Muscle of arm (tissue), 14 donors: ENCODE measurements around the gene PCSK1. TPM values are rescaled to one million over a fixed set of nuclear protein-coding genes. Genes with fewer than 3 reads are reported as not detected.

ENCODE experiments used
- DNase-seq: peaks from one replicate; pipeline ENCODE4 v3.0.0-alpha.2; 2013
- long read RNA-seq, 11 donors: transcript quantifications; one replicate each; lab custom pipeline, GENCODE V29; 2026
- polyA plus RNA-seq, 12 donors: library from polyadenylated mRNA; unstranded; fragments of 120-200 nt; gene quantifications; one replicate each; pipeline ENCODE4 v1.2.1, GENCODE V29; 2013; ENCODE audit not compliant: insufficient read length in 12 of 12

PCSK1 gene
- polyA plus RNA-seq = 1 to 10 TPM in 1 of 12 donors, under 1 TPM in 5, not detected in 6; 0.04 to 9.1 (median 0.10) TPM
- long read RNA-seq, donor 1, full-length matches to known transcripts = 3 of 12 reads
- long read RNA-seq, donor 1, partial matches to known transcripts = 9 of 12 reads
- long read RNA-seq, donor 1, other reads (novel, unspliced or antisense) = 0 of 12 reads
- long read RNA-seq, donor 2 = 0 reads
- long read RNA-seq, donor 3 = 0 reads
- long read RNA-seq, donor 4 = 0 reads
- long read RNA-seq, donor 5 = 0 reads
- long read RNA-seq, donor 6 = 0 reads
- long read RNA-seq, donor 7 = 0 reads
- long read RNA-seq, donor 8 = 0 reads
- long read RNA-seq, donor 9 = 0 reads
- long read RNA-seq, donor 10 = 0 reads
- long read RNA-seq, donor 11 = 0 reads

DNA sequence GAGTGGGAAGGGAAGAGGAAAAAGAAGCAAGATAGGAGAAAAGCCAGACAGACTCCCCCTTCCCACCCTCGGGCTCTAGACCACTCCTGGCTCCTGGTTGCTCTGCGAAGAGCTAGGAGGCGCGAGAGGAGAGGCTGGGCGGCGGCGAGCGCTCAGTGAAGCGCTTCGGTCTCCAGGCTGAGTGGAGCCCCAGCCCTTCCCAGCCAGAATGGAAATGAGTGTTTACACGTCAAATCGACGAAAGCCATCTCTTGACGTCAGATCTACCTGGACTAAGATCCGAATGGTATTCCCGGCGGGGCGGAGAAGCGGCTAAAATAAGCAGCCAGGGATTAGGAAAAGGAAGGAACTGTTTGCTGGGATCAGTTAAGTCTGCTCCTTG, at the start of gene PCSK1:
PCSK1 (minus strand) TSS at position 183 of the 382 bp plus-strand sequence. CDS start 206 bp downstream, outside the sequence.
- no peak for DNase-seq

DNA sequence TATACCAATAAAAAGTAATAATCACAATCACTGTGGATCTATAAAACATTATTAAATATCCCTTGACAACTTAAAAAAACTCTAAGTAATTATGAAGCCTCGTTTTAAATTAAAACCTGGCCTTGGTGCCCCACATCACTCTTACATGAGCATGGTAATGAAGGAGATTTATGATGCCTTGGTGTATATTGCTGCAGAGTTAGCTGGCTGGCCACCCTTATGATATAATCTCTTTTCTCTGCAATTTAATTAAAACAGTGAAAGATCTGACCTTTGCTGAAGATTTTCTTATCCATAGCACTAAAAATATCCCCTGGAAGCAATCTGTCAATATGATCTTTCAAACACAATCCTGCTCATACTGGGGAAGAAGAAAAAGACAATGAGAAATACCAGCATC, 48.8 kb upstream of the PCSK1 start:
- DNase-seq = no peak

DNA sequence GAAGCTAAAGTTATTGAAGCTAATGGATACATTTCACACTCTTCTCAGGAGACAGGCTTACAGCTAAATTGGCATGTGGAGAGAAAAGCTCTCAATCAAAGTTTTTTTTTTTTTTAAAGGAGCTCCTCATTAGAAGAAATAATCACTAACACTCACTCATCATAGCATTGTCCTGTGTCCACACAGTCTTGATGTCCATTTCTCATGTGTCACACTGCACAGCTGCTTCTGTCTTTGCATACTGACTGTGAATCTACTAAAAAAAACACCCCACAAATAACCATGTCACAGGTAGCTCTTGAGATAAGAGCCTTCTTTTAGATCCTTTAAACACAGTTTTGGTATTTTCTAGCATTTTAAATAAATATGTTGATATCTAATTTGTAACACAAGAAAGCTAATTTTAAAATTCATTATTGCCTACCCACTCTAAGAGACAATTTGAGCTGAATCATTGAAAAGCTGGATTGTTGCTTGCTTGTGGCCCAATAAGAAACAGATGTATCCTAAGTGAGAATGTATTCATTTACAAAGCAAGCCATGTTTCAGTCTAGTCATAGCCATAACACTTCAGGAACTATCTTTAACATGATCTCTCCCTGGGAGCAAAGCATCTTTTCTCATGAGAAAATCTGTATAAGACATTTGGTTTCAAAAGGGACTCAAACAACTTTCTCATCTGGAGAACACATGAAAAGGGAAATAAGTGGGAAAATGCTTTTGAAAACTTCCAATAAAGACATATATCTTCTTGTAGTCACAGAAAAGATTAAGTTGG, 48.1 kb upstream of the PCSK1 start:
- no peak for DNase-seq

DNA sequence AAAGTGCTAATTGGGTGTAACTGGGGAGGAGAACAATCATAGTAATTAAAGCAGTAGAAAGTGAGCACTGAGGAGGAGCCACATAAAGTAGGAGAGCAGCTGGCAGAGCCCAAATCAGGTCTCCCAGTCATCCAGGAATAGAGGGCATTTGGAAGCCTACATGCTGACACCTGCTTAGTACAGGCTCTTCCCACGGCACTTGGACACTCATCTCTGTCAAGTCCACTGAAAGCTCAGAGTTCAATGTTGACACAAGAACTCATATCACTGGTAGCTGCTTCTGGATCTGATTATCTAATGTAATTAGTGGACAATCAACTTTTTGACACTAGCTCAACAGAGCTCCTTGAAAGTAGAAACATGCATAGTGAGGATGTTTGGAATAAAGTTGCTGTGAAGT, 45.9 kb upstream of the PCSK1 start:
- DNase-seq = no peak

DNA sequence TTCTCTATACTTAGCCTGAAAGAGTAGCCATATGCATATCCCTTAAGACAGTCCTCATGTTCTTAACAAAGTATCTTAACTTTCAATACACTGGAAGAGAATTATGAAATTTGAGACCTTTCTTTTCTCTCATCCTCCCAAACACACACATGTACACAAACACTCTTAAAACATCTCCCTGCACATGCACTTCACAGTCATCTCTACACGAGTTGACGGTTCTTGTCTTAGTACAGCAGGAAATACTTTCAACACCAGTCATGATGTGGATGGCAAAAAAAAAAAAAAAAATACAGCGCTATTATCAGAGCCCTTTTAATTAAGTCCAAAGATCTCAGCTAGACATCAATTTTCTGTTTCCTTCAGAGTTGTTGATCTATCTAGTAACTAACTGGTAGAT, 43.6 kb upstream of the PCSK1 start:
- no peak for DNase-seq

DNA sequence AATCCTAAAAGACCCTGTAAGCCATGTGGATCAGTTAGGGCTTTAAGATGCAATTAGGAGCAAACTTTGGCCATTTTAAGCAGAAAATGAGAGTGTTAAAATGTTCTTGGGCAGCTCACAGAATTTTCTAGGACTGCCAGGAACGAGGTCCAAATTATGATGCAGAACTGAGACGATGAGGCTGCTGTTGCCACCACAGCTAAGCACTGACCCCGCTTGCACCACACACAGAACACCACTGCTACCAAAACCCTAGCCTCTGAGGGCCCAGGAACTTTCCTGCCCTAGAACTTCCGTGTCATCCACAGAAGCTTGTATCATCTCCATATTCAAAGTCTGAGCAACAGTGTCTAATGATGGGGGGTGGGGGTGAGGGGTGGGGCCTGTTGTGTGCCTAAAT, 41.0 kb upstream of the PCSK1 start:
- no peak for DNase-seq

DNA sequence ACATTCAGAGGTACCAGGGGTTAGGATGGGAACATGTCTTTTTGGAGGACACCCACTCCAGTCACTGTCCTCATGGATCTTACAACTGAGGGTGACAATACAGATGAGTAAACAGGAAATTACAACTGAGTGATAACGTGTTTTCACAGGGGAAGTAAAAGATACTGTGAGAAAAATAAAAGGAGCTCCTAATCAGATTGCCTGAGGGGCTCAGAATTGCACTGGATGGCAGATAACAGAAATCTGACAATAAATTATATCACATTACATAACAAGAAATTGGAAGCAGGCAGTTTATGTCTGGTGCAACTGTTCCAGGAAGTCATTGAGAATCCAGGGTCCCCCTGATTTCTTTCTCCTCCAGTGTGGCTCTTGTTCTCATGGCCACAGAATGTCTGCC, 40.1 kb upstream of the PCSK1 start:
- no peak for DNase-seq

DNA sequence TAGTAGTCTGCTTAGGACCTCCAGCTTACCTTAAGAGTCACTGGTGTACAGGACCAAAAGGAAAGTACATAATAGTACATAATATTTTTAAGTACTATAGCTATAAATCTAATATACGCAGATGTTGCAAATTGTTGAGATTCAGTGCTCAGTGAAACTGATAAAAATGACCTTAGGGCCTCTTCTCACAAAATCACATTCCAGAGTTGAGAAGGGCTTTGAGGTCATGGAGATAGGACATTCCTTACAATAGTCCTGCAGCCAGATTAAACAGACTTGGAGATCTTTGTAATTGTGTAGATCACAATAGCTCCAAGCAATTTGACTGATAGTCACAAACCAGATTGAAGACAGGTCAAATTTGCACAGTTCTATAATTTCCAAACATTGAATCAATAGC, 37.7 kb upstream of the PCSK1 start:
- no peak for DNase-seq

DNA sequence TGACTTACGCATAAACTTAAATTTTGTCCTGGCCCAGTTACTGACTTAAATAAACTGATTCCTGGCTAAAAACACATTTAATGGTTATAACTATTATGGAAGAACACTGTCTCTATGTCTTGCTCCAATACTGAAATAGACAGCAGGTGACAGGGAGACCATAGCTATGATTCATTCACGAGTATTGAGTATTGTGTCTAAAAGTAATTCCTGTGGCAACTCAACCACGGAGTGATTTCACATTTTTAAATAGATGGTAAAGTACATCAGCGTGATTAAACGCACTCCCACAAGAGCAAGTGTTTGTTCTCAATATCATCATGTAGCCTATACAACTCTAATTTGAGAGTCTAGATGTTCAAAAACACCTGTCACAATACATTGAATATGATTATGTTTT, 35.9 kb upstream of the PCSK1 start:
- no peak for DNase-seq

DNA sequence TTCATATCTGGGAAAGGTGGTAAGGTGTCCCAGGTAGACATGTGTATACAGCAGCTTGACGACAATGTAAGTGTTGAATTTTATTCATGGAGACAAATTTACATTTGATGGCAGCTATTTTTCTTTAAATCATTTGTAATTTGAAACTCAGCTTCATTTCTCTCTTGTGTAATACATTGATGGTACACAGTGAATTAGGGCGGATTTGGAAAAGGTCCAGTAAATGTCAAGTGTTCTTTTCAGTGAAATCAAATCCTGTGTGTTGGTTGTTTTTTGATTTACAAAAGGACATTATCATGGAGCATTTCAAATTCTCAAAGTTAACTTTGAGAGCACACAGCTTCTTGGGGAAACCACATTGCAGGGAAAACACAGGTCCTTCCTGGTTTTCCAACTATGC, 30.0 kb upstream of the PCSK1 start:
- no peak for DNase-seq

DNA sequence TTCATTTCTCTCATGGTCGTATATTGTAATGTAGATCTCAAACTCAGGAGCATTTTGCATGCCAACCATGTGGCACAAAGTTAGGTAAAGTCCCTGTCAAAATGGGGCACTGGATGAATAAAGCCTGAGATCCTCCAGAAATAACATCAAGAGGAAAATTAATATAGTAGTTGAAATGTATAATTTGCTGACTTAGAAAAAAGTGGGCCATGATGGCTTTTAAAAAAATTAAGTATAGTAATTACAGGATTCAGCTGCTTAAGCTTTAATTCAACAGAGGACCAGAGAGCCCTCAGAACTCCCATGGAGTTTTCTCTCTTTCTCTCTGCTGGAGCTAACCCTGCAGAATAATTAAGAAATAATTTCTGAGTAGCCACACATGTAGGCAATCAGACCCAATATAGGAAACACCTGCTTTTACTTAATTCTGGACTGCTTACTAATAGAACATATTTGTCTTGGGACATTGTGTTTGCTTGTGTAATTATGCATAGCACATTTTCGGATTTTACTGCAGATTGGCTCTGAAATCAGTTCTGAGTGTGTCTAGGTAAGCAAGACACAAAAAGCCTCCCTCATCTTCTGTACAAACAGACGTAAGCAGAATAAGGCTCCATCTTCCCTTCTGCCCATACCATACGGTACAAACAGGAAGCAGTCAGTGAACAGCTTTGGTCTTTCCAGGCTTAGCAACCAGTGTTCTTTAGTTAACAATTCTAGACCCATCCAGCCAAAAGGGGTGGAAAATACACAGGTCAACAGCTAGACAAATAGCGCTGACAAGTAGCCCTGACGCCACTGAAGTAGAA, 26.5 kb upstream of the PCSK1 start:
- no peak for DNase-seq

DNA sequence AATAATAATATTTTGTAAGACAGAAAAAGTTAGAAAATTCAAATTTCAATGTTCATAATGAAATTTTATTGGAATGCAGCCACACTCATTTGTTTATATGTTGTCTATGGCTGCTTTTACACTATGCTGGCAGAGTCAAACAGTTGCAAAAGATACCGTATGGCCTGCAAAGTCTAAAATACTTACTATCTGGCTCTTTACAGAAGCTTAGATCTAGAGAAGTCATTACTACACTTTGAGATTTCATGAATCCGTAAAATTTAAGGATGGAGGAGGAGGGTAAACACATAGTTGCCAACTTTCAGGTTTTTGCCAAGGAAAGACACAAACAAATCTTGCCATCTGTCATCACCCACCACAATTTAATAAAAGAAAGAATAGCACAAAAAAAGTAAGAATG, 25.1 kb upstream of the PCSK1 start:
- DNase-seq = no peak

DNA sequence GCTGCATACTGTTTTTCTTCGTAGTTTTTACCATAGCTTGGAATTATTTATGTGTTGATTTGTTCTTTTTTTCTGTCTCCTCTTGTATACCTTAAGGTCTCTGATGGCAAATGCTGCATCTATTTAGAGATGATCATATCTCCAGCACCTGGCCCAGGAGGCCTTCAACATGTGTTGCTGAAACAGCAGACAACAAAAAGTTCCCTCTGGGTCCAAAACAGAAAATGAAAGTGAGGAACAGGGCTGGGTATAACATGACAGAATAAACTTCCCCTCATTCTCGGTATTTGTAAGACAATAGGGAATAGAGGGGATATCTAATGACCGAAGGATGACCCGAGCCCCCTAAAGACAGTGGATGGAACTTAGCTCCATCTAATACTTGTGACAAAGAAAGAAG, 22.7 kb upstream of the PCSK1 start:
- DNase-seq = no peak

DNA sequence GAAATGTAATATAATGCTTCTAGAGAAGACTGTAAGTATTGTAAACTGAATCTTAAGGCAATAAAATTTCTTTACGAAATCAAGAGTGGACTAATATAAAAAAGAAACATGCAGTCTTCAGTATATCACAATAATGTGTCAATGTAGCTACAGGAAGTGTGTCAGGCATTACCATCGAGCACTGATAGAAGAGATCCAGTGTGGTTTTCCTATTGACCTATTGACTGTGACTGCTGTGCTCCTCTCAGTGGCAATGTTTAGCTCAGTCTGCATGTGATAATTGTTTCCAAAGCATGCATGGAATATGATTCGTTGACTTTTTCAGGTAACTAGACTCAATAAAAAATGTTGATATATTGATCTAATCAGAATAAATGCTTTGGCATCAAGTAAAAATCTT, 20.3 kb upstream of the PCSK1 start:
- DNase-seq = no peak

DNA sequence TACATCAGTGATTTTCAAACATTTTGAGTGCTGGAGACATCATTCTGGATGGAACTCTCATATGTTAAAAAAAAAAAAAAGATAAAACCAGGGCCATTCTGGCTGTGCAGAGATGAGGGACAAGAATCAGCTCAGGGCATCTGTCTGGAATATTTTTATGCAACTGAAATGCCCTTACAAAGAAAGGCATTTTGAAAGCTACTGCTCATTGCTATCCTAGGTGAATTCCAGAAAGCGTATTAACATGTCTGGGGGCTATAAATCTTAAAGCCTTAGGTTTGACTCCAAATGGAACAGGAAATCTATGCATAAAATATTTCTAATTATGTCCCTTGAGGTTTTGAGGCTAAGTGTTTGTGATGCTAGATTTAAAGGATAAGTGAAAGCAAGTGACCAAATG, 14.9 kb upstream of the PCSK1 start:
- DNase-seq = no peak

DNA sequence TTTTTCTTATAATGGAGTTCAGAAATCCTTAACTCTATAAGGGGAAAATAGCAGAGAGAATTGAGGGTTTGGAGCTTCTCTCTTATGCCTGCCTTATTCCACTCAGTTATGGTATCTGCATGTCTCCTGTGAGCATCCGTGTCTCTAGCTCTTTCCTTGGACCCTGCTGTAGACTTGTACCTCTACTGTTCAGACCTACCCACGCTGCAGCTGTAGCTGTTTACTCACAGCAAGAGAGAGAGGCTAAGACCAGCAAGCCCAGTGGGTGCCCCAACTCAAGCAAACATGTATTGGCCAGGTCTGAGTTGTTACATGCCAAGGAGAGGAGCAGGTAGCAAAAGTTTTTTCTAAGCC, 7.1 kb upstream of the PCSK1 start:
- no peak for DNase-seq

DNA sequence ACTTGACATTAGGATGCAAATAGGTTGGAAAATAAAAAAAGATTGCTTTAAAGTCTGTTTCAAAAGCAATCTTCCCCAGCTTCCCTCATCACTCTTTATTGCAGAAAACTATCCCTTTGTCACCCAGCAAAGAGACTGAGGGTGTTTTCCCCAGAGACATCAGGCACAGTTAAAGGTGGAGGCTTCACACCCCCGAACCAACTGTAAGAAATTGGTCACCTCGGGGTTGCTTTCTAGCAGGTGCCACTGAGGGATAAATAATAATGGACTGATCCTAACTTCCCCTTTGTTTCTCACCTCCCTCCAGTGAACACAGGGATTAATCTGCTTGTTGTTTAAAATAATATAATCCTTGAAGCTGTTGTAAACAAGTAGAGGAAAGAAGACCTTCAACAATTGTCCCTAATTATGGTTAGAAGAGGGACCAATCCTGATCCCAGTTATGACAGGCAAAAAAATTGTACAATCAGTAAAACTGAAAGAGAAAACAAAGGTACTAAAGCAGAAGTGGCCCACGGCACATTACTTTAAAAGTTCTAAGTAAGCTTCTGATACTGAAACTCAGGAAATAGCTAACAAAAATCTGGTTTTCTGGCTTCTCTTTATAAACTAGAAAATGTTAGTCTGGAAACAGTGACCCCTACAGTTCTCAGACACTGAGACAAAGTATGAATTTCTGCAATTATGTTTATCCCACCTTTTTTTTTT, 6.6 kb upstream of the PCSK1 start:
- DNase-seq = no peak

DNA sequence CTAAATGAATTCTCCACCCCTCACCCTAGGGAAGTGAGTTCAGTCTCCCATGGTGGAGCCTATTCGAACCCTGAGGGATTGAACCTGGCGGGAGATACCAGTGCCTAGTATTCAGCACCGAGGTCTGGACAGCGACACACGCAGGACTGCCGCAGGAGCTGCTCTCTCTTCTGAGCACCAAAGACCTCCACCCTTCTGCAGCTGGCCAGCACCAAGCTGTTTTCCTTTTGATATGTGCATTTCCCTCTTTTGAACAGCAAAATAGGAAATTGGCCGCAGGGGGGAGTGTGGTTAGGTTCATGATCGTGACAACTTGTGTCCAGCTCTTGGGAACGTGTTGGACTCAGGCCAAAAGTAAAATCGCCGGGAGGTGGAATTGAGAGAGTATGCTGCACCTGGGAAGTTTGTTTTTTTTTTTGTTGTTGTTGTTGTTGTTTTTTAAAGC, 1.2 kb upstream of the PCSK1 start:
- DNase-seq = peak; percentile 62

DNA sequence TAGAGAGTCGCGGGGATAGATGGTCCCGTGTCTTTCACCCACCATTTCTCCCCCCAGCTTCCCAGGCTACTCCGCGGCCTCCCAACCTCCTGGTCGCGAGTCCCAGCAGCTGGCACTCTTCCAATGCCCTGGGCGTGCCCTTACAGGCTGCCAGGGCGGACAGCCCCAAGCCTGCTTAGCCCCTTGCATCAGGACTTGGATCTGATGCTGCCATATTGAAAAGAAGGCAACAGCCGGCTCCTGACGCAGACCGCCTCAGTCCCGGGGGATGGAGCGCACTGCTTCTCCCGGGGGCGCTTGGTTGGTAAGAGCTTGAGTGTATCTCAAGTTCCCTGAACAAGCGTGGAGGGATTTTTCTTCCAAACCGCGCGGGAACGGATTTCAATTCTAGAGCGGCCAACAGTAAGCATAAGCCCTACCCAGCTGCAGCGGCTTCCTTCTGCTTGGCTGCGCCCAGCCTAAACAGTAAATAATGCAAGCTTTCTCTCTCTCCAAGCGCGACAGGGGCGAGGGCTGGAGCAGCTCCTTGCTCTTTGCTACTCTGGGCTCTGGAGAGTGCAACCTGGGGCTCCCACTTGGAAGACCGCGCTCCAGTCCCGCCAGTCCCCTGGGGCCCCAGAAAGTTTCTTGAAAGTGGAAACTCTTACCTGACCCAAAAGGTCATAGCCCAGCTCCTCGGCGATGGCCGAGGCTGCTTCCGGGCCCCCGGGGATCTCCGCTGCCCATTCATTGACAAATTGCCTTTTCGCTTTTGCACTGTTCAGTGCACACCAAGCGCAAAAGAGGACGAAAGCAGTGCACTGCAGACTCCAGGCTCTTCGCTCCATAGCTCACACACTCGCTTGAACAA, 607 bp downstream of the PCSK1 start:
- DNase-seq = no peak

DNA sequence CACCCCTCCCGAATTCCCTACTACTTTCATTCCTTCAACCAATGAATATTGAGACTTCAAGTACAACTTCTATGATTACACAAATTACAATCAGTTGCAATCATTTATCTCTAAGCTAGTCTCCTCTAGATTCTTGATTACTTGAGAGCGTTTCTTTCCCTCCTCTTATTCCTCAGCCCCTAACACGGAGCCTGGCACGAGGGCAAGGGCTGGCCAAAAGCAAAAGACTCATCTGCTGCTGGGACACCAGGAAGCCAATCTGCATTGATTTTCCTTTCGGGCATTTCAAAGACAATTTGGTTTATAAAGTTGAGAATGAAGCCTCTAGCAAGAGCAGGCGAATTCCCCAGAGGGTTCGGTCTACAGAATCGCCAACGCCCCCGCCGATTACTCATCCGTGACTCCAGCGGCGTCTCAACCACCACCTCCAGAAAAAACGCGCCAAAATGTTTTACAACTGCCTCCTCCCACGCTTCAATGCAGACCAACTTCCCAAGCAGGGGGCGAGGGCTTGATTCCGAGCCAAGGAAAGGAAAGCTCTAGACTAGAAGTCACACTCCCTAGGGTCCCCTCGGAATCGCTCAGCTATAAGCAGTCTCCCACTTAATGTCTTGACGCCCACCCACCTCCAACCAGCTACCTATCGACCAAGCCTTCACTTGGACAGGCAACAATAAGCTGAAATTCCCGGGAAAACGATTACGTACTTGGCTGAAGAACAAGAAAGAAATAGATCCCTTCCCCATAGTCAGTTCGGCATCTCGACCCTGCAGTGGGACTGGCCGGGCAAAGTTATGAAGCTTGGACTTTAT, 1.5 kb downstream of the PCSK1 start:
- no peak for DNase-seq
